ENCODE results near the gene SLC6A5. TPM values are rescaled to one million over a fixed set of nuclear protein-coding genes. Genes with fewer than 3 reads are reported as not detected.

Gene SLC6A5
- total and polyA plus RNA-seq, 9 of the 15 experiments (the other 6 are each of a cell fraction or from before 2014, with no cell fraction given): 0.08 TPM; not detected in 8

GRCh38 chr11:20609727-20610707 lies 10.6 kb downstream of the SLC6A5 start (continued):
- TF ChIP-seq CTCF (IDR thresholded peaks at IDR 0.05 in 2 of 3, conservative IDR thresholded peaks at IDR 0.05 in 1 of 3; ENCODE audit: insufficient read depth in 2 of 3, low read depth in 1 of 3, low read length in 3 of 3) (peak; percentile 93 to 97 (median 94)), CBX1 (IDR thresholded peaks at IDR 0.05; ENCODE audit: low read depth) (no peak), ARID3A (IDR thresholded peaks at IDR 0.05; ENCODE audit: borderline replicate concordance, low read depth, low read length) (0 out of 2 replicates have a peak, but pooled peaks have one; percentile 10), MTA3 (IDR thresholded peaks at IDR 0.05; ENCODE audit: borderline replicate concordance) (no peak), CREM (IDR thresholded peaks at IDR 0.05; ENCODE audit: low read depth) (0 out of 2 replicates have a peak, but pooled peaks have one; percentile 14), ZNF165 (CRISPR knock-in tag; IDR thresholded peaks at IDR 0.05; ENCODE audit: borderline replicate concordance) (no peak), ZBTB33 (CRISPR knock-in tag; IDR thresholded peaks at IDR 0.05) (no peak), ARHGAP35 (IDR thresholded peaks at IDR 0.05; ENCODE audit: partially characterized antibody) (no peak), KLF16 (IDR thresholded peaks at IDR 0.05) (peak; percentile 31; the same call in 1 of the 2 replicates), MYC (IDR thresholded peaks at IDR 0.05; ENCODE audit: low read depth, low read length) (0 out of 2 replicates have a peak, but pooled peaks have one; percentile 34), MYC (CRISPR knock-in tag; IDR thresholded peaks at IDR 0.05; ENCODE audit: borderline replicate concordance, low read depth) (no peak), TFAP4 (CRISPR knock-in tag; IDR thresholded peaks at IDR 0.05; ENCODE audit: borderline replicate concordance) (peak; percentile 34; the same call in 1 of the 2 replicates), ZFP36 (IDR thresholded peaks at IDR 0.05; ENCODE audit: low read depth, low read length, partially characterized antibody) (peak; percentile 53)

Data from K562 (cell line).